HUES6 (cell line): ENCODE results near the gene ASMT.
"Not testable (repeated sequence)": the region's sequence is repeated elsewhere in the genome, so short reads cannot be mapped to it uniquely, and the experiment has no call there.

Experiments
- H3K27ac ChIP-seq: 2 replicates; pipeline ENCODE4 v1.7.0; 2013; ENCODE audit warnings: low read depth, mild to moderate bottlenecking, low read length, inconsistent platforms
- H3K27me3 ChIP-seq: 2 replicates; pipeline ENCODE4 v1.6.1; 2013; ENCODE audit warnings: low read length; ENCODE audit not compliant: control insufficient read depth, insufficient read depth
- H3K36me3 ChIP-seq: 2 replicates; pipeline ENCODE4 v1.6.1; 2013; ENCODE audit warnings: low read length; ENCODE audit not compliant: control insufficient read depth, insufficient read depth
- H3K4me1 ChIP-seq: 2 replicates; pipeline ENCODE4 v1.6.1; 2013; ENCODE audit warnings: low read length; ENCODE audit not compliant: control insufficient read depth, insufficient read depth
- H3K4me3 ChIP-seq: 2 replicates; pipeline ENCODE4 v1.5.1; 2013; ENCODE audit warnings: low read depth, low read length
- H3K9ac ChIP-seq: one replicate; pipeline ENCODE4 v1.6.1; 2013; ENCODE audit warnings: mild to moderate bottlenecking, low read length
- H3K9me3 ChIP-seq: 2 replicates; pipeline ENCODE4 v1.6.1; 2013; ENCODE audit warnings: low read depth, low read length; ENCODE audit not compliant: control insufficient read depth, insufficient read depth

Gene ASMT

DNA sequence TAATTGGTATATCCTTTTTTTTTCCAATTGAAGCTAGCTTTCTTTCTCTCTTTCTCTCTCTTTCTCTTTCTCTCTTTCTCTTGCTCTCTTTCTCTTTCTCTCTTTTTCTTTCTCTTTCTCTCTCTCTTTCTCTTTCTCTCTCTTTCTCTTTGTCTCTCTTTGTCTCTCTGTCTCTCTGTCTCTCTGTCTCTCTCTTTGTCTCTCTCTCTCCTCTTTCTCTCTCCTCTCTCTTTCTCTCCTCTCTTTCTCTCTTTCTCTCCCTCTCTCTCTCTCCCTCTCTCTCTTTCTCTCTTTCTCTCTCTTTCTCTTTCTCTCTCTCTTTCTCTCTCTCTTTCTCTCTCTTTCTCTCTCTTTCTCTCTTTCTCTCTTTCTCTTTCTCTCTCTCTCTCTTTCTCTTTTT lies 66.6 kb downstream of the ASMT start:
- Histone ChIP-seq H3K27me3 (no peaks in the 10 kb centered on the region), H3K4me3 (no peak overlapping the region), H3K27ac (no peak overlapping the region), H3K9me3 (0 out of 2 replicates have a peak, but pooled peaks cover 2% of the 10 kb centered on the region), H3K9ac (no peak overlapping the region), H3K36me3 (no peaks in the 10 kb centered on the region), H3K4me1 (peaks cover 18% of the 10 kb centered on the region)

DNA sequence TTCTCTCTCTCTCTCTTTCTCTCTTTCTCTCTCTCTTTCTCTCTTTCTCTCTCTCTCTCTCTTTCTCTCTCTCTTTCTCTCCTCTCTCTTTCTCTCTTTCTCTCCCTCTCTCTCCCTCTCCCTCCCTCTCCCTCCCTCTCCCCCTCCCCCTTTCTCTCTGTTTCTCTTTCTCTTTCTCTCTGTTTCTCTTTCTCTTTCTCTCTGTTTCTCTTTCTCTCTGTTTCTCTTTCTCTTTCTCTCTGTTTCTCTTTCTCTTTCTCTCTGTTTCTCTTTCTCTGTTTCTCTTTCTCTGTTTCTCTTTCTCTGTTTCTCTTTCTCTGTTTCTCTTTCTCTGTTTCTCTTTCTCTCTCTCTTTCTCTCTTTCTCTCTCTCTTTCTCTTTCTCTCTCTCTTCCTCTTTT lies 67.0 kb downstream of the ASMT start:
- H3K4me3 ChIP-seq, H3K27ac ChIP-seq, H3K9me3 ChIP-seq, H3K27me3 ChIP-seq, H3K9ac ChIP-seq, H3K36me3 ChIP-seq: not testable (repeated sequence)
- H3K4me1 ChIP-seq = peaks cover 18% of the 10 kb centered on the region

DNA sequence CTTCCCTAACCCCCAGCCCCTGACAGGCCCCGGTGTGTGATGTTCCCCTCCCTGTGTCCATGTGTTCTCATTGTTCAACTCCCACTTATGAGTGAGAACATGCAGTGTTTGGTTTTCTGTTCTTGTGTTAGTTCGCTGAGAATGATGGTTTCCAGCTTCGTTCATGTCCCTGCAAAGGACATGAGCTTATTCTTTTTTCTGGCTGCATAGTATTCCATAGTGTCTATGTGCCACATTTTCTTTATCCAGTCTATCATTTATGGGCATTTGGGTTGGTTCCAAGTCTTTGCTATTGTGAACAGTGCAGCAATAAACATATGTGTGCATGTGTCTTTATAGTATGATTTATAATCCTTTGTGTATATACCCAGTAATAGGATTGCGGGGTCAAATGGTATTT lies 67.6 kb downstream of the ASMT start:
- not testable (repeated sequence) for H3K9me3 ChIP-seq, H3K9ac ChIP-seq, H3K36me3 ChIP-seq, H3K27ac ChIP-seq, H3K27me3 ChIP-seq, H3K4me3 ChIP-seq
- H3K4me1 ChIP-seq = peaks cover 18% of the 10 kb centered on the region

DNA sequence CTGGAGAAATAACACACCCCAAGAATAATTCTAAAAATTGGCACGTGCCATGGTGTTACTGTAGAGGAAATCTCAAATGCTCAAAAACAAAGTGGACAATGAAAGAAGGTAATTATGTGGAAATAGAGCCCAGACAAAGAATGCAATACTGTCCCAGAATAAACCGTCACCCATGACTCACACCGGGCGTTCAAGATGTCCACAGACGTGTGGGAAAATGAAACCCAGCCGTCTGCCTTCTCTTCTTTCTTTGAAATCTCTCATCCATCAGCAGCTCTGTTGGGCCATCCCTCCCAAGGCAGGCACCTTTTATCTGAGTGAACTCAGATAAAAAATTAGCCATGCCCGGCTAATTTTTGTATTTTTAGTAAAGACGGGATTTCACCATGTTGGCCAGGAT lies 70.0 kb downstream of the ASMT start:
- H3K4me3 ChIP-seq, H3K9me3 ChIP-seq, H3K27ac ChIP-seq, H3K27me3 ChIP-seq, H3K36me3 ChIP-seq, H3K9ac ChIP-seq, H3K4me1 ChIP-seq: not testable (repeated sequence)

DNA sequence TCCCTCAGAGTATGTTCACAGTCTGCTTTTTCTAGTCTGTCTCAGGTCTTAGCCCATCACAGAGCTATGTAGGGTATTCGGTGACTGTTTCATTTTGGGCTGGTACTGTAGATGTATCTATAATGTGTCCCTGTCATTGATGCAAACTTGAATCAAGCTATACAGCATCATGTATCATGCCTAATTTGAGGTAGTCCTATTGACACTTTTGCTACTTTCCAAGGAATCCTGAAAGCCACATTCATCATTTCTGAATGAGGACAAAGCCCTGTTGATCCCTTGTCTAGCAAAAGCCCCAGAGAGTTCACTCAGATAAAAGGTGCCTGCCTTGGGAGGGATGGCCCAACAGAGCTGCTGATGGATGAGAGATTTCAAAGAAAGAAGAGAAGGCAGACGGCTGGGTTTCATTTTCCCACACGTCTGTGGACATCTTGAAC lies 70.6 kb downstream of the ASMT start:
- not testable (repeated sequence) for H3K4me3 ChIP-seq, H3K27ac ChIP-seq, H3K36me3 ChIP-seq, H3K9ac ChIP-seq, H3K4me1 ChIP-seq, H3K9me3 ChIP-seq, H3K27me3 ChIP-seq

DNA sequence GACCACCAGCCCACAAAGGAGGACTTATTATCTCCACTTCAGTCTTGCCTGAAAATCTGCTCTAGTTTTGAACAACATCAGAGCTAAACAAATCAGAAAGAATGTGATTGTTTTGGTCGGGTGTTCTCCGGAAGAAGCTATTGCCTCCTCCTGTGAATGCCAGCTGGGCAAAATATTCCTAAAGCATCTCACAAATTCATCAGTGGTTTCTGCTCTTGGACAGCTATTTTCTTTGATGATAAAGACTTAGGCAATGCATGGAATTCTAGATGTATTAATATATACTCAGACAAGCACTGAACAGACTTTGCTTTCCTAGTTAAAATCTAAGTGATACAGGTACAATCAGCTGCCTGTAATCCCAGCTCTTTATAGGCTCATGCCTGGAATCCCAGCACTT lies 71.8 kb downstream of the ASMT start:
- Histone ChIP-seq H3K27ac (no peak overlapping the region), H3K9ac (no peak overlapping the region), H3K27me3 (no peaks in the 10 kb centered on the region), H3K36me3 (no peaks in the 10 kb centered on the region), H3K9me3 (0 out of 2 replicates have a peak, but pooled peaks cover 2% of the 10 kb centered on the region), H3K4me1 (no peaks in the 10 kb centered on the region; the same call in 1 of the 2 replicates), H3K4me3 (no peak overlapping the region)
